Measurements from ENCODE around the gene INPP5K.

DNA sequence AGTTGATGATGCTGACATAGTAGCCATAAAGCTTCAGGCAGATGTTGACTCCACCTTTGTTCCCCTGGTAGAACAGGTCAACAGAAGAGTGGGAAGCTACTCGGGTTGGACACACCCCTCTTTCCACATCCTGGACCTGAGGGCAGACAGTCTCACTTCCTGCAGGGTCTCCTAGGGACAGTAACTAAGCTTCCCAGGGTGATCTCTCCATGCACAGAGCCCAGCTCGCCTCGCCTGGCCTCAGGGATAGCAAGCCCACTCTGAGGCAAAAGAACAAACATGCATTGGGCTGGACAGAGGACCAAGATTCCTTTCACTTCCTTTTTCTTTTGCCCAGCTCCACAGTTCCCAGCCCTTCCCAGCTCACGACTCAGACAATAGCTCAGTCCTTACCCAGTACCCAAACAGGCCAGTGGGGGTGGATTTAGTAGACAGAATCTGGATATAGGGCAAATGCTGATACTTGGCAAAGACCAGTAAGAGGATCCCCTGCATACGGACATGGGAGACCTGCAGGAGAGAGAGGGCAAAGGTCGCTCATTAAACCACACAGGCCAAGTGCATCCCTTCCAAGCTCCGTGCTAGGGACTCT, 7.0 kb downstream of the INPP5K start:
- TF ChIP-seq, protein P1, sequence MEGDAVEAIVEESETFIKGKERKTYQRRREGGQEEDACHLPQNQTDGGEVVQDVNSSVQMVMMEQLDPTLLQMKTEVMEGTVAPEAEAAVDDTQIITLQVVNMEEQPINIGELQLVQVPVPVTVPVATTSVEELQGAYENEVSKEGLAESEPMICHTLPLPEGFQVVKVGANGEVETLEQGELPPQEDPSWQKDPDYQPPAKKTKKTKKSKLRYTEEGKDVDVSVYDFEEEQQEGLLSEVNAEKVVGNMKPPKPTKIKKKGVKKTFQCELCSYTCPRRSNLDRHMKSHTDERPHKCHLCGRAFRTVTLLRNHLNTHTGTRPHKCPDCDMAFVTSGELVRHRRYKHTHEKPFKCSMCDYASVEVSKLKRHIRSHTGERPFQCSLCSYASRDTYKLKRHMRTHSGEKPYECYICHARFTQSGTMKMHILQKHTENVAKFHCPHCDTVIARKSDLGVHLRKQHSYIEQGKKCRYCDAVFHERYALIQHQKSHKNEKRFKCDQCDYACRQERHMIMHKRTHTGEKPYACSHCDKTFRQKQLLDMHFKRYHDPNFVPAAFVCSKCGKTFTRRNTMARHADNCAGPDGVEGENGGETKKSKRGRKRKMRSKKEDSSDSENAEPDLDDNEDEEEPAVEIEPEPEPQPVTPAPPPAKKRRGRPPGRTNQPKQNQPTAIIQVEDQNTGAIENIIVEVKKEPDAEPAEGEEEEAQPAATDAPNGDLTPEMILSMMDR (IDR thresholded peaks at IDR 0.05): no peak
- no peak for TF ChIP-seq POLR2A (IDR thresholded peaks at IDR 0.05)

Measured in right lobe of liver (tissue), 4 donors.